Testis (tissue), 2 donors: ENCODE data around the gene LRRC1.

ENCODE experiments used
- CTCF ChIP-seq, 3 experiments: fragments of 450-650 bp in 2 of 3; fragments of 200-600 bp in 1 of 3; sonication (generic) in 1 of 3; IDR thresholded peaks; one replicate each; pipeline ENCODE4 v1.5.1; 2016 to 2019; ENCODE audit warnings: antibody characterized with exemption in 3 of 3, mild to moderate bottlenecking in 2 of 3, moderate library complexity in 1 of 3
- POLR2A ChIP-seq: fragments of 450-650 bp; IDR thresholded peaks from one replicate; pipeline ENCODE4 v1.6.1; 2017; ENCODE audit warnings: antibody characterized with exemption, mild to moderate bottlenecking, moderate library complexity

- no peak for TF ChIP-seq POLR2A
- no peak for TF ChIP-seq CTCF (IDR thresholded peaks at IDR 0.05)
These were observed 3.9 kb upstream of the LRRC1 start for GRCh38 chr6:53790886-53791285.
